Common myeloid progenitor, CD34-positive (primary cell): ENCODE results near the gene ZNRF2. TPM values are rescaled to one million over a fixed set of nuclear protein-coding genes. Genes with fewer than 3 reads are reported as not detected.

Experiments
- CTCF ChIA-PET: fragments of 350-600 bp; sonication (Branson Sonifier 250); formaldehyde crosslinking; loops from one replicate; lab custom pipeline; 2021; ENCODE audit warnings: antibody characterized with exemption; lab: Charles Lee
- POLR2A ChIA-PET: fragments of 350-600 bp; sonication (Branson Sonifier 250); formaldehyde crosslinking; loops from one replicate; lab custom pipeline; 2021; ENCODE audit warnings: antibody characterized with exemption; lab: Charles Lee
- DNase-seq, 3 donors: peaks; one replicate each; pipeline versions ENCODE4 v3.0.0 to v3.0.0-alpha.2; 2013
- H3K27ac ChIP-seq, 2 experiments: 1 replicate in 1 of 2; 2 replicates in 1 of 2; pipeline ENCODE4 v1.7.0; 2013; ENCODE audit warnings: inconsistent platforms in 2 of 2, low read length in 2 of 2, mild to moderate bottlenecking in 2 of 2, low read depth in 1 of 2, moderate library complexity in 1 of 2; ENCODE audit not compliant: severe bottlenecking in 2 of 2, insufficient read depth in 1 of 2, poor library complexity in 1 of 2
- H3K27me3 ChIP-seq, 5 experiments: replicated peaks in 2 of 5; 1 replicate in 3 of 5; 2 replicates in 2 of 5; pipeline versions ENCODE4 v1.6.1 to v1.7.0; 2013; ENCODE audit warnings: low read length in 4 of 5, mild to moderate bottlenecking in 2 of 5, moderate library complexity in 2 of 5, inconsistent platforms in 1 of 5; ENCODE audit not compliant: insufficient read depth in 5 of 5, control insufficient read depth in 4 of 5
- H3K36me3 ChIP-seq, 4 experiments: 1 replicate in 2 of 4; 2 replicates in 2 of 4; pipeline versions ENCODE4 v1.6.1 to v1.7.0; 2013; ENCODE audit warnings: low read length in 3 of 4, control low read depth in 1 of 4, mild to moderate bottlenecking in 1 of 4; ENCODE audit not compliant: control insufficient read depth in 4 of 4, insufficient read depth in 4 of 4
- H3K4me1 ChIP-seq, 4 experiments: 1 replicate in 3 of 4; 2 replicates in 1 of 4; pipeline versions ENCODE4 v1.6.1 to v1.7.1; 2013; ENCODE audit warnings: low read length in 3 of 4, mild to moderate bottlenecking in 3 of 4, control low read depth in 1 of 4, inconsistent platforms in 1 of 4, moderate library complexity in 1 of 4; ENCODE audit not compliant: control insufficient read depth in 4 of 4, insufficient read depth in 4 of 4; ENCODE audit errors: control extremely low read depth in 1 of 4
- H3K4me3 ChIP-seq, 7 experiments: 1 replicate in 4 of 7; 2 replicates in 3 of 7; pipeline versions ENCODE4 v1.5.1 to v1.7.0; 2013; ENCODE audit warnings: mild to moderate bottlenecking in 7 of 7, low read length in 6 of 7, moderate library complexity in 6 of 7, inconsistent platforms in 2 of 7, low read depth in 2 of 7, control low read depth in 1 of 7; ENCODE audit not compliant: insufficient read depth in 4 of 7, control insufficient read depth in 1 of 7; ENCODE audit errors: extremely low read depth in 1 of 7
- H3K9me3 ChIP-seq, 5 experiments: 1 replicate in 4 of 5; 2 replicates in 1 of 5; pipeline versions ENCODE4 v1.6.1 to v1.7.1; 2013; ENCODE audit warnings: low read length in 4 of 5, mild to moderate bottlenecking in 2 of 5, inconsistent platforms in 1 of 5, low read depth in 1 of 5, moderate library complexity in 1 of 5; ENCODE audit not compliant: control insufficient read depth in 4 of 5, insufficient read depth in 2 of 5; ENCODE audit errors: control extremely low read depth in 1 of 5
- WGBS: methylation state at CpG from one replicate; pipeline ENCODE4 v1.1.5; 2013; ENCODE audit not compliant: insufficient coverage; 5-methylcytosine and 5-hydroxymethylcytosine counted together
- polyA plus RNA-seq: library from polyadenylated mRNA; unstranded; fragments of 120-200 nt; gene quantifications from one replicate; pipeline ENCODE4 v1.2.1, GENCODE V29; 2013

The ZNRF2 gene
- polyA plus RNA-seq: 13.8 TPM

DNA sequence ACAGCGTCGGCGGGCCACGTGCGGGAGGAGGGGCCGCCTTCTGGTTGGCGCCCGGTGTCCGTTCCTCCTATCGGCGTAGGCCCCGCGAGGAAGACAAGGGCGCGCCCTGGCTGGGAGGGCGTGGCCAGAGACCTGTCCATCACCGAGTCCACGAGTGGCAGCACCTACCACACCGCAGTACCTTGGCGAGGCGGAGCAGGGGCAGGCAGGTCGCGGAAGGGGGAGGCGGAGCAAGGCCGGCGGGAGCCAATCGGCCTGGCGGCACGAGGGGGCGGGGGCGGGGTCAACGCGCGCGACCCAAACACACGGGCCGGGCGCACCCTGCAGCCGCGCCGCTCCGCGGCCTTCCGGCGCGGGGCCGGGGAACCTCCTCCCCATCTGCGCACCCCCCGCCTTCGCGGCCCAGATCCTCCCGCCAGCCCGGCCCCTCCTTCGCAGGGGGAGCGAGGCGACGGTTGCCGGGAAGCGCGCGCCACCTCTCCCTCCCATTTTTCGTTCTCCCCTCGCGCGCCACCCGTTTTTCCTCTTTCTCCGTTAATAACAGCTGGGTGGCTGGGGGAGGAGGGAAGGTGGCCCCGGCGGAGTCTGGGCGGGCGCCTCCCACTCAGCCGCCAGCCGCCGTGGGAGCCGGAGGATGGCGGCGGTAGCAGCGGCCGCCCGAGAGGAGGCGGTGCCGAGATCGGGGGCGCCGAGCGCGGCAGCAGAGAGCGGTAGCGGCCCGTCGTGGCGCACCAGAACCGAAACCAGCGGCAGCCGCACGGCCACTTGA lies at the start of gene ZNRF2:
Gene ZNRF2 (plus strand): TSS at position 300 of the 769 bp plus-strand sequence. CDS start 761 bp downstream, outside the sequence.
- Histone ChIP-seq H3K27ac (peak within 1 kb of the TSS; percentile 58 to 74), H3K27me3 (no peaks in the 10 kb centered on the region), H3K4me1 (peaks cover 10 to 17% (median 12%) of the 10 kb centered on the region in 4 experiments), H3K36me3 (no peaks in the 10 kb centered on the region), H3K4me3 (peak within 1 kb of the TSS; percentile 84 to 95 (median 91)), H3K9me3 (peaks cover 0 to 7% (median 3%) of the 10 kb centered on the region in 5 experiments)
- POLR2A ChIA-PET: interaction anchor here (0.7 to 1.3 kb wide), 2 partner anchors 44 to 194 kb away, joined by 3 read pairs; no protein-coding TSS in a partner anchor
- WGBS: 0% methylated on average over 67 of the region's 96 CpGs
- CTCF ChIA-PET: interaction anchor here (0.6 to 0.8 kb wide), 3 partner anchors 10 to 263 kb away, joined by 3 read pairs; no protein-coding TSS in a partner anchor
- peak; percentile 100 for DNase-seq

DNA sequence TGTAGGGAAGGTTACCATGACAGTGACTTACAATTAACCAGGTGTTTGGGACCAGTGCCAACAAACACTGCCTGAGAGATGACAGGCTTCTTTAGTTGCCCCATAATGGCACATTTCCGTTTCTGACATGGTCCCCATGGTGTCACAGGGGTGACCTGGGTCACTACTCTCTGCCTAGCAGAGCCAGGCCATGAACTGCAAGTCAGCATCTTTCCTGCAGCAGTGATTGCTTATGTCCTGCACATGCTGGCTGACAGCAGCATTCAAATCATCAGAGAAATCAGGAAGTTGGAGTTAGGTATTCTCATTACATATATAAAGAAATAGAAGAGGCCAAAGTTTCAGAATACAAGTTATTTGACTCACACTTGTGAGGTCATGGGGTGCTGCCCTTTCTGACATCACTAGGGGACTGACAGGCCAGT lies 47.1 kb upstream of the ZNRF2 start:
- Histone ChIP-seq H3K27ac (no peak overlapping the region), H3K9me3 (no peaks in the 10 kb centered on the region), H3K36me3 (no peaks in the 10 kb centered on the region), H3K27me3 (peaks cover 0 to 3% (median 0%) of the 10 kb centered on the region in 5 experiments), H3K4me1 (peaks cover 0 to 16% (median 10%) of the 10 kb centered on the region in 4 experiments), H3K4me3 (no peak overlapping the region)
- DNase-seq: peak in 1 of 3 donors; percentile 22
- 100% methylated on average over 1 of the region's 1 CpG for WGBS
- ChIA-PET POLR2A (no interaction called here), CTCF (interaction anchor here (1.2 to 1.6 kb wide), 2 partner anchors 9 to 15 kb away, joined by 3 read pairs; no protein-coding TSS in a partner anchor)

GRCh38 chr7:30238721-30239441 lies 45.5 kb upstream of the ZNRF2 start:
- Histone ChIP-seq H3K27me3 (peaks cover 0 to 3% (median 0%) of the 10 kb centered on the region in 5 experiments), H3K9me3 (no peaks in the 10 kb centered on the region), H3K36me3 (no peaks in the 10 kb centered on the region), H3K4me1 (peaks cover 0 to 16% (median 10%) of the 10 kb centered on the region in 4 experiments), H3K27ac (no peak overlapping the region), H3K4me3 (no peak overlapping the region)
- ChIA-PET POLR2A (interaction anchor here (0.7 kb wide), 1 partner anchor 103 kb away, joined by 6 read pairs; no protein-coding TSS in a partner anchor), CTCF (interaction anchor here (0.8 to 1.0 kb wide), 2 partner anchors 9 to 13 kb away, joined by 3 to 4 read pairs; no protein-coding TSS in a partner anchor)
- peak; percentile 50 to 86 (median 81) for DNase-seq

DNA sequence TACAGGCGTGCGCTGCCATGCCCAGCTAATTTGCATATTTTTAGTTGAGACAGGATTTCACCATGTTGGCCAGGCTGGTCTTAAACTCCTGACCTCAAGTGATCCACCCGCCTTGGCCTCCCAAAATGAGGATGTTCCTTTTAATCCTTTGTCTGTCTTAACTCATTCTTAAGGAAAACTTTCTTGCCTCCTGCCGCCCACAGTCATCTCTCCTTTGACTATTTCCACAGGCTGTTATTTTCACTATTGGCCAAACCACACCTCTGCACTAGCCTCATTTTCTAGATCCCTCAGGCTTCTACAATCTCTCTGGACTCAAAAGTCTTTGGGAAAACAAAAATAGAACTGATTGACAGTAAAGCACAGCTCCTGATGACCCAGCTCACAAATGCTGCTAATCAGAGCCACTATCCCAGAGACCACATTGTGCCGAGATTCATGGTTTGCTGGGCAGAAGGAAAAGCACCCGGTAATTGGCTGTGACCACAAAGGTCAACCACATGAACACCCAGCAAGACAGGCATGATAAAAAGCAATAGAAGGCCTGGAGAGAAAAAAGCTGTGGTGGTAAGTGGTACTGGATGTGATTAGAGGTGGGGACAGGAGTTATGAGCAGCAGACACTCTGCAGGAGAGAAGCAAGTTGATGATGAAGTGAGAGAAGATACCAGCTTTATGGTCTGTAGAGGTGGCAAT lies 44.1 kb upstream of the ZNRF2 start:
- DNase-seq: peak; percentile 18 to 80 (median 74)
- POLR2A ChIA-PET: interaction anchor here (0.6 kb wide), 1 partner anchor 44 kb away, joined by 3 read pairs; no protein-coding TSS in a partner anchor
- H3K4me3 ChIP-seq: no peak overlapping the region
- H3K4me1 ChIP-seq: peaks cover 0 to 16% (median 10%) of the 10 kb centered on the region in 4 experiments
- no peaks in the 10 kb centered on the region for H3K36me3 ChIP-seq
- peaks cover 0 to 3% (median 0%) of the 10 kb centered on the region in 5 experiments for H3K27me3 ChIP-seq
- H3K27ac ChIP-seq: no peak overlapping the region
- 100% methylated on average over 3 of the region's 6 CpGs for WGBS
- CTCF ChIA-PET: interaction anchor here (1.0 kb wide), 1 partner anchor 15 kb away, joined by 3 read pairs; no protein-coding TSS in a partner anchor
- H3K9me3 ChIP-seq: no peaks in the 10 kb centered on the region

DNA sequence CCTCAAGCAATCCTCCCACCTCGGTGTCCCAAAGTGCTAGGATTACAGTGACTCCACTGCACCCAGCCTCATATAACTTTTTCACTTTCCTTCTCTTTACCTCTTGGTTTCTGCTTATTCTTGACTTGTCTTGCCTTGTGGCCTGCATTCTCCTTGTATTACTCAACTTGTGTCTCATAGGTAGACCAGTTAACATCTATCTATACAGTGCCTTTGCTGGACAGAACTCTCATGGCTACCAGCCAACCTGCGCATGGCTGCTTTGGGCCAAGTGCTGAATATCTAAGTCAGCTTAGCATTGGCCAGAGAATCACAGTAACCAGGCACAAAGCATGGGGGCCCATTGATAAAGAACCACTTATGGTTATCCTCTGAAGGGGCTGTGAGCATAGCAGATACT lies 42.6 kb upstream of the ZNRF2 start:
- WGBS: 90% methylated on average over 2 of the region's 2 CpGs
- Histone ChIP-seq H3K4me3 (no peak overlapping the region), H3K4me1 (peaks cover 0 to 16% (median 10%) of the 10 kb centered on the region in 4 experiments), H3K36me3 (no peaks in the 10 kb centered on the region), H3K27me3 (peaks cover 0 to 3% (median 0%) of the 10 kb centered on the region in 5 experiments), H3K27ac (no peak overlapping the region), H3K9me3 (no peaks in the 10 kb centered on the region)
- DNase-seq: no peak
- CTCF ChIA-PET: no interaction called here
- POLR2A ChIA-PET: no interaction called here

DNA sequence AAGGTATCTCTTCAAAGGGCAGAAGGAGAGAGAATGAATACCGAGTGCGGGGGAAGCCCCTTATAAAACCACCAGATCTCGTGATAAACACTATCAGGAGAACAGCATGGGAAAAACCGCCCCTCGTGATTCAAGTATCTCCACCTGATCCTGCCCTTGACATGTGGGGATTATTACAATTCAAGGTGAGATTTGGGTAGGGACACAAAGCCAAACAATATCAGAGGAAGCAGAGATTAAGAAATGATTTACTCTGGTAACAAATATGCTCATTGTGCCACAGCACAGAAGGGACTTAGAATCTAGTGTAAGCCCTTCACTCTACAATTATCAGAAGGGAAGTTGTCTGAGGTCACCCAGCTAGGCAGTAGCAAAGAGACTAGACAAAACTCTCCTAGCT lies 40.1 kb upstream of the ZNRF2 start:
- H3K4me1 ChIP-seq: peaks cover 0 to 9% (median 6%) of the 10 kb centered on the region in 4 experiments
- ChIA-PET CTCF (interaction anchor here (1.1 kb wide), 1 partner anchor 62 kb away, joined by 3 read pairs; no protein-coding TSS in a partner anchor), POLR2A (interaction anchor here (0.7 kb wide), 1 partner anchor 901 kb away, joined by 3 read pairs; no protein-coding TSS in a partner anchor)
- H3K27ac ChIP-seq: no peak overlapping the region
- H3K27me3 ChIP-seq: peaks cover 0 to 3% (median 0%) of the 10 kb centered on the region in 5 experiments
- WGBS: 92% methylated on average over 5 of the region's 5 CpGs
- no peak overlapping the region for H3K4me3 ChIP-seq
- H3K9me3 ChIP-seq: no peaks in the 10 kb centered on the region
- H3K36me3 ChIP-seq: no peaks in the 10 kb centered on the region
- no peak for DNase-seq
